Lung (tissue), 12 donors: ENCODE results near the gene RIMOC1. TPM values are rescaled to one million over a fixed set of nuclear protein-coding genes. Genes with fewer than 3 reads are reported as not detected.

Experiments used
- ATAC-seq: fragments of 200-7000 bp; cut with Tn5 transposase; one replicate; pipeline ENCODE4 v1.9.1; 2020; ENCODE audit warnings: moderate number of reproducible peaks; ENCODE audit not compliant: insufficient read depth, low FRiP score
- DNase-seq, 3 donors: peaks; one replicate each; pipeline ENCODE4 v3.0.0-alpha.2; 2013 to 2017
- H3K27ac ChIP-seq, 2 donors: one replicate each; pipeline ENCODE4 v1.5.1; 2013; ENCODE audit warnings: mild to moderate bottlenecking in 2 of 2, moderate library complexity in 2 of 2, control low read depth in 1 of 2, inconsistent platforms in 1 of 2, low read depth in 1 of 2, low read length in 1 of 2
- H3K27me3 ChIP-seq, 3 donors: one replicate each; pipeline ENCODE4 v1.5.1; 2013; ENCODE audit warnings: low read length in 2 of 3; ENCODE audit not compliant: control insufficient read depth in 3 of 3, insufficient read depth in 3 of 3
- H3K36me3 ChIP-seq, 4 donors: one replicate each; pipeline ENCODE4 v1.5.1; 2013; ENCODE audit warnings: low read length in 4 of 4, mild to moderate bottlenecking in 1 of 4, moderate library complexity in 1 of 4; ENCODE audit not compliant: control insufficient read depth in 4 of 4, insufficient read depth in 4 of 4
- H3K4me1 ChIP-seq, 5 donors: one replicate each; pipeline ENCODE4 v1.5.1; 2013; ENCODE audit warnings: low read length in 5 of 5, mild to moderate bottlenecking in 2 of 5, moderate library complexity in 1 of 5; ENCODE audit not compliant: control insufficient read depth in 5 of 5, insufficient read depth in 5 of 5
- H3K4me3 ChIP-seq: one replicate; pipeline ENCODE4 v1.5.1; 2013; ENCODE audit warnings: mild to moderate bottlenecking, control low read depth, moderate library complexity
- H3K9ac ChIP-seq, 2 donors: one replicate each; pipeline ENCODE4 v1.5.1; 2013; ENCODE audit warnings: low read length in 2 of 2, control low read depth in 1 of 2; ENCODE audit not compliant: insufficient read depth in 1 of 2
- H3K9me3 ChIP-seq, 4 donors: one replicate each; pipeline ENCODE4 v1.5.1; 2013; ENCODE audit warnings: low read length in 3 of 4, mild to moderate bottlenecking in 1 of 4, moderate library complexity in 1 of 4; ENCODE audit not compliant: control insufficient read depth in 4 of 4, insufficient read depth in 3 of 4
- WGBS, 2 donors: extraction: QIAGEN DNeasy Blood & Tissue Kit; methylation state at CpG; one replicate each; pipeline ENCODE4 v1.1.7; 2013; 5-methylcytosine and 5-hydroxymethylcytosine counted together
- polyA plus RNA-seq, 2 donors: library from polyadenylated mRNA; stranded (reverse); fragments of 200-250 nt; gene quantifications; one replicate each; pipeline ENCODE4 v1.2.1, GENCODE V29; 2013
- total RNA-seq, 2 donors: library from RNA; depleted of rRNA in 1 of 2; stranded (reverse); fragments of >200 nt in 1 of 2; gene quantifications; one replicate each; pipeline ENCODE4 v1.2.1, GENCODE V29; 2014 to 2021
- TF ChIP-seq, protein P1 (sequence below): IDR thresholded peaks from 2 replicates; pipeline ENCODE4 v1.5.1; 2012; ENCODE audit warnings: mild to moderate bottlenecking; ENCODE audit errors: control extremely low read depth, extremely low read depth
- donor health status: control.
- donor health status: control.
- donor health status: Bipolar disorder and iron deficiency.
- donor health status: healthy.
- donor health status: DM: yes; HTN: yes; CAD: no.

RIMOC1 gene
- total and polyA plus RNA-seq, 4 donors: 6.7 to 25.3 (median 17.2) TPM

DNA sequence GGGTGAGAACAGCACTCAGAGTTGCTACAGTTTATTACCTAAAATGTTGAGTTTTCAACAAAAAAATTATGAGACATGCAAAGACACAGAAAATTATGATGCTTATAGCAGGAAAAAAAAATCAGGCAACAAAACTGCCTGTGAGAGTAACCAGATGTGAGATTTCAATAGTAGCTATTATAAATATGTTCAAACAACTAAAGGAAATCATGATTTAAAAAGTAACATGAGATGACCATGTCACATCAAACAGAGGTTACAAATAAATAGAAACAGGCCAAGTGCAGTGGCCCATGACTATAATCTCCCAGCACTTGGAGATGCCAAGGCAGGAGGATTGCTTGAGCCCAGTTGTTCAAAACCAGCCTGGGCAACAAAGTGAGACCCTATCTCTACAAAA, 12.1 kb upstream of the RIMOC1 start:
- peaks cover 0 to 12% (median 3%) of the 10 kb centered on the region in 5 donors for H3K4me1 ChIP-seq
- no peak overlapping the region for H3K4me3 ChIP-seq
- no peak overlapping the region for H3K9ac ChIP-seq
- H3K9me3 ChIP-seq: no peaks in the 10 kb centered on the region
- TF ChIP-seq, protein P1, sequence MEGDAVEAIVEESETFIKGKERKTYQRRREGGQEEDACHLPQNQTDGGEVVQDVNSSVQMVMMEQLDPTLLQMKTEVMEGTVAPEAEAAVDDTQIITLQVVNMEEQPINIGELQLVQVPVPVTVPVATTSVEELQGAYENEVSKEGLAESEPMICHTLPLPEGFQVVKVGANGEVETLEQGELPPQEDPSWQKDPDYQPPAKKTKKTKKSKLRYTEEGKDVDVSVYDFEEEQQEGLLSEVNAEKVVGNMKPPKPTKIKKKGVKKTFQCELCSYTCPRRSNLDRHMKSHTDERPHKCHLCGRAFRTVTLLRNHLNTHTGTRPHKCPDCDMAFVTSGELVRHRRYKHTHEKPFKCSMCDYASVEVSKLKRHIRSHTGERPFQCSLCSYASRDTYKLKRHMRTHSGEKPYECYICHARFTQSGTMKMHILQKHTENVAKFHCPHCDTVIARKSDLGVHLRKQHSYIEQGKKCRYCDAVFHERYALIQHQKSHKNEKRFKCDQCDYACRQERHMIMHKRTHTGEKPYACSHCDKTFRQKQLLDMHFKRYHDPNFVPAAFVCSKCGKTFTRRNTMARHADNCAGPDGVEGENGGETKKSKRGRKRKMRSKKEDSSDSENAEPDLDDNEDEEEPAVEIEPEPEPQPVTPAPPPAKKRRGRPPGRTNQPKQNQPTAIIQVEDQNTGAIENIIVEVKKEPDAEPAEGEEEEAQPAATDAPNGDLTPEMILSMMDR: no peak
- no peaks in the 10 kb centered on the region for H3K36me3 ChIP-seq
- H3K27me3 ChIP-seq: peaks cover 0 to 14% (median 3%) of the 10 kb centered on the region in 3 donors
- ATAC-seq: no peak
- H3K27ac ChIP-seq: no peak overlapping the region
- DNase-seq: peak in 2 of 3 donors; percentile 76 to 79

- H3K36me3 ChIP-seq: no peaks in the 10 kb centered on the region
- no peaks in the 10 kb centered on the region for H3K9me3 ChIP-seq
- H3K27me3 ChIP-seq: peaks cover 0 to 15% (median 4%) of the 10 kb centered on the region in 3 donors
- no peak for DNase-seq
- no peak overlapping the region for H3K4me3 ChIP-seq
- WGBS, 2 donors: 80 to 92% methylated on average over 3 of the region's 3 CpGs
- no peak overlapping the region for H3K27ac ChIP-seq
- peaks cover 0 to 12% (median 3%) of the 10 kb centered on the region in 5 donors for H3K4me1 ChIP-seq
- ATAC-seq: no peak
- TF ChIP-seq, protein P1: no peak
- H3K9ac ChIP-seq: no peak overlapping the region
These were observed 10.9 kb upstream of the RIMOC1 start for GRCh38 chr5:41893074-41893851.

GRCh38 chr5:41896230-41896629, 7.9 kb upstream of the RIMOC1 start:
- DNase-seq: no peak
- H3K4me3 ChIP-seq: no peak overlapping the region
- no peak for ATAC-seq
- WGBS, 2 donors: 16 to 23% methylated on average over 2 of the region's 2 CpGs
- H3K36me3 ChIP-seq: no peaks in the 10 kb centered on the region
- H3K9ac ChIP-seq: no peak overlapping the region
- H3K27me3 ChIP-seq: peaks cover 0 to 15% (median 7%) of the 10 kb centered on the region in 3 donors
- no peaks in the 10 kb centered on the region for H3K9me3 ChIP-seq
- TF ChIP-seq, protein P1: no peak
- no peak overlapping the region for H3K27ac ChIP-seq
- H3K4me1 ChIP-seq: peaks cover 0 to 9% (median 3%) of the 10 kb centered on the region in 5 donors
